Measurements from ENCODE around the gene DPP10.

DPP10 gene

DNA sequence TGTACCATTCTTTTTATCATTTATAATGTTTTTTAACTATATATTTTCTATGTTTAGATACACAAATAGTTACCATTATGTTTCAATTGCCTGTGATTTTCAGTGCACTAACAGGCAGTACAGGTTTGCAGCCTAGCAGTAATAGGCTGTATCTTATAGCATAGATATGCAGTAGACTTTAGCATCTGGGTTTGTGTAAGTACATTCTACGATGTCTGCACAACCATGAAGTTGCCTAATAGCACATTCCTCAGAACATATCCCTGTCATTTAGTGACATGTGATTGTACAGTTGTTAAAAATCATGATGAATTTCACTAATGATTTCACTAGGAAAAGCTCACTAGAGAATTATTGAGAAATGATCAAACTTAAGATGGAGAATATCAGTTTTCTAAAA, 884.6 kb downstream of the DPP10 start:
- no peak overlapping the region for H3K9ac ChIP-seq (ENCODE audit: low read length)
- H3K4me1 ChIP-seq (ENCODE audit: insufficient read depth, low read length, severe bottlenecking), result no peaks in the 10 kb centered on the region
- H2AFZ ChIP-seq (ENCODE audit: low read length), result no peak overlapping the region
- no peaks in the 10 kb centered on the region for H3K27me3 ChIP-seq (ENCODE audit: insufficient read depth, low read length)
- no peaks in the 10 kb centered on the region for H4K20me1 ChIP-seq (ENCODE audit: insufficient read depth, low read length)
- H3K27ac ChIP-seq (ENCODE audit: low read depth, low read length, poor library complexity, severe bottlenecking), result no peak overlapping the region
- H3K9me3 ChIP-seq (ENCODE audit: low read length), result no peaks in the 10 kb centered on the region
- no peak overlapping the region for H3K4me2 ChIP-seq (ENCODE audit: low read length)
- no peaks in the 10 kb centered on the region for H3K36me3 ChIP-seq (ENCODE audit: insufficient read depth, low read length)
- H3K9me2 ChIP-seq (ENCODE audit: low read depth, low read length), result no peaks in the 10 kb centered on the region
- TF ChIP-seq EZH2 (IDR thresholded peaks at IDR 0.05; ENCODE audit: borderline replicate concordance, low read length), result no peak
- H3K79me2 ChIP-seq (ENCODE audit: insufficient read depth, low read length), result no peaks in the 10 kb centered on the region
- no peaks in the 10 kb centered on the region for H3F3A ChIP-seq (ENCODE audit: insufficient read depth, low read length)
- H3K4me3 ChIP-seq (ENCODE audit: low read depth, low read length, poor library complexity, severe bottlenecking), result no peak overlapping the region

DNA sequence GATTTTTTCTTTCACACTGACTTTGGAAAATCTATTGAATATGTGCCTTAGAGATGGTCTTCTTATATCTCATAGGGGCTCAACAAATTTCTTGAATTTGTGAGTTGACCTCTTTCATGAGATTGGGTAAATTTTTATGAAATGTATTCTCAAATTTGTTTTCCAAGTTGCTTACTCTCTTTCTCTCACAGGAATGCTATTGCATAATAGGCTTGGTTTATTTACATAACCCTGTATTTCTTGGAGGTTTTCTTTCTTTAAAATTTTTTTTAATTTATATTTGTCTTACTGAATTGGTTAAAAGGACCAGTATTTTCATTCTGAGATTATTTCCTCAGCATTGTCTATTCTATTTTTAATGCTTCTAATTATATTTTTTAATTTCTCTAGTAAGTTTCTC, 917.1 kb downstream of the DPP10 start:
- no peaks in the 10 kb centered on the region for H3K79me2 ChIP-seq (ENCODE audit: insufficient read depth, low read length)
- no peak overlapping the region for H3K27ac ChIP-seq (ENCODE audit: low read depth, low read length, poor library complexity, severe bottlenecking)
- no peaks in the 10 kb centered on the region for H4K20me1 ChIP-seq (ENCODE audit: insufficient read depth, low read length)
- H3K4me2 ChIP-seq (ENCODE audit: low read length), result no peak overlapping the region
- TF ChIP-seq EZH2 (IDR thresholded peaks at IDR 0.05; ENCODE audit: borderline replicate concordance, low read length), result no peak
- TF ChIP-seq, protein P1, sequence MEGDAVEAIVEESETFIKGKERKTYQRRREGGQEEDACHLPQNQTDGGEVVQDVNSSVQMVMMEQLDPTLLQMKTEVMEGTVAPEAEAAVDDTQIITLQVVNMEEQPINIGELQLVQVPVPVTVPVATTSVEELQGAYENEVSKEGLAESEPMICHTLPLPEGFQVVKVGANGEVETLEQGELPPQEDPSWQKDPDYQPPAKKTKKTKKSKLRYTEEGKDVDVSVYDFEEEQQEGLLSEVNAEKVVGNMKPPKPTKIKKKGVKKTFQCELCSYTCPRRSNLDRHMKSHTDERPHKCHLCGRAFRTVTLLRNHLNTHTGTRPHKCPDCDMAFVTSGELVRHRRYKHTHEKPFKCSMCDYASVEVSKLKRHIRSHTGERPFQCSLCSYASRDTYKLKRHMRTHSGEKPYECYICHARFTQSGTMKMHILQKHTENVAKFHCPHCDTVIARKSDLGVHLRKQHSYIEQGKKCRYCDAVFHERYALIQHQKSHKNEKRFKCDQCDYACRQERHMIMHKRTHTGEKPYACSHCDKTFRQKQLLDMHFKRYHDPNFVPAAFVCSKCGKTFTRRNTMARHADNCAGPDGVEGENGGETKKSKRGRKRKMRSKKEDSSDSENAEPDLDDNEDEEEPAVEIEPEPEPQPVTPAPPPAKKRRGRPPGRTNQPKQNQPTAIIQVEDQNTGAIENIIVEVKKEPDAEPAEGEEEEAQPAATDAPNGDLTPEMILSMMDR (IDR thresholded peaks at IDR 0.05; ENCODE audit: low read length), result no peak
- no peaks in the 10 kb centered on the region for H3K27me3 ChIP-seq (ENCODE audit: insufficient read depth, low read length)
- no peaks in the 10 kb centered on the region for H3F3A ChIP-seq (ENCODE audit: insufficient read depth, low read length)
- no peaks in the 10 kb centered on the region for H3K9me3 ChIP-seq (ENCODE audit: low read length)
- H3K4me1 ChIP-seq (ENCODE audit: insufficient read depth, low read length, severe bottlenecking), result no peaks in the 10 kb centered on the region
- H3K4me3 ChIP-seq (ENCODE audit: low read depth, low read length, poor library complexity, severe bottlenecking), result no peak overlapping the region
- H3K36me3 ChIP-seq (ENCODE audit: insufficient read depth, low read length), result no peaks in the 10 kb centered on the region
- no peak overlapping the region for H2AFZ ChIP-seq (ENCODE audit: low read length)
- no peak overlapping the region for H3K9ac ChIP-seq (ENCODE audit: low read length)
- no peaks in the 10 kb centered on the region for H3K9me2 ChIP-seq (ENCODE audit: low read depth, low read length)

DNA sequence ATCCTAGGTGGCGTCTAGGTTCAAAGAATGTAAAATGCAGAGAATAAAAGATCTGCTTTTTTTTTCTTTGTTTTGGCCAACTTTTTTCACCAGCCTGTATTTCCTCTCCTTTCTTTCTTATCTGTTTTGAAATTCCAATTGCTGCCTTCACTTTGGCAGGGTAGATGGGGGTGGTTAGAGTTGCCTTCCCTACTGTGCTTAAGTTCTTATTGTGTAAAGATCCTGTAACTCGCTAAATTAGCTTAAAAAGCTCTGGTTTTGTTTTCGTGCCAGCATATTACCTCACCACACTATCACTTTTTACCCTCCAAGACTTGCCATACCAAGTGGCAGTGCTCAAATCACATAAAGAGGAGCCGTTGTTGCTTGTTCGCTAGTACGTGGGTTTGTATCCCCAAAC, 921.7 kb downstream of the DPP10 start:
- Histone ChIP-seq H3K9me3 (ENCODE audit: low read length) (no peaks in the 10 kb centered on the region), H3K9ac (ENCODE audit: low read length) (no peak overlapping the region), H3K4me3 (ENCODE audit: low read depth, low read length, poor library complexity, severe bottlenecking) (no peak overlapping the region), H3K9me2 (ENCODE audit: low read depth, low read length) (no peaks in the 10 kb centered on the region), H3K4me1 (ENCODE audit: insufficient read depth, low read length, severe bottlenecking) (no peaks in the 10 kb centered on the region), H3K27ac (ENCODE audit: low read depth, low read length, poor library complexity, severe bottlenecking) (no peak overlapping the region), H2AFZ (ENCODE audit: low read length) (no peak overlapping the region), H3F3A (ENCODE audit: insufficient read depth, low read length) (no peaks in the 10 kb centered on the region), H4K20me1 (ENCODE audit: insufficient read depth, low read length) (no peaks in the 10 kb centered on the region), H3K79me2 (ENCODE audit: insufficient read depth, low read length) (no peaks in the 10 kb centered on the region), H3K4me2 (ENCODE audit: low read length) (no peak overlapping the region), H3K27me3 (ENCODE audit: insufficient read depth, low read length) (no peaks in the 10 kb centered on the region), H3K36me3 (ENCODE audit: insufficient read depth, low read length) (no peaks in the 10 kb centered on the region)
- TF ChIP-seq, protein P1 (IDR thresholded peaks at IDR 0.05; ENCODE audit: low read length), result no peak
- no peak for TF ChIP-seq EZH2 (IDR thresholded peaks at IDR 0.05; ENCODE audit: borderline replicate concordance, low read length)

DNA sequence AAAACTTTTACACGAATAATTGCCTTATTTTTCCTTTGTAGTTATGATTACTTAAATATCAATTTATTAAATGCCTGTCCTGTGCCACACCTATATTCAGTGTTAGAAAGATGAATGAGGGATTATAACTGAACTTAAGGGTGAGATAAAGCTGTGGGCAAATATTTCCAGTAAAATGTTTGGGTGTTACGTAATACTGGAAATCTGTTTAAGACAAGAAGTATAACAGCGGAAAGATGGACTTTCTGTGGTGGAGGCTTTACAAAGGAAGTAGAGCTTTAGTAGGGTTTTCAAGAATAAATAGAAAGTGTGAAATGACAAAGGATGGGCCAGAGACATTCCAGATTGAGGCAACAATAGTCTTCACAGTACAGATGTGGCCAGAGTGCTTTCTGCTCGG, 927.0 kb downstream of the DPP10 start:
- Histone ChIP-seq H4K20me1 (ENCODE audit: insufficient read depth, low read length) (no peaks in the 10 kb centered on the region), H3K4me1 (ENCODE audit: insufficient read depth, low read length, severe bottlenecking) (no peaks in the 10 kb centered on the region)

More for the DNA sequence above, 927.0 kb downstream of the DPP10 start:
- no peak overlapping the region for H3K4me3 ChIP-seq (ENCODE audit: low read depth, low read length, poor library complexity, severe bottlenecking)
- no peak overlapping the region for H3K27ac ChIP-seq (ENCODE audit: low read depth, low read length, poor library complexity, severe bottlenecking)
- no peaks in the 10 kb centered on the region for H3K9me2 ChIP-seq (ENCODE audit: low read depth, low read length)
- no peak for TF ChIP-seq EZH2 (IDR thresholded peaks at IDR 0.05; ENCODE audit: borderline replicate concordance, low read length)
- TF ChIP-seq, protein P1 (IDR thresholded peaks at IDR 0.05; ENCODE audit: low read length), result no peak
- no peak overlapping the region for H3K9ac ChIP-seq (ENCODE audit: low read length)
- H2AFZ ChIP-seq (ENCODE audit: low read length), result no peak overlapping the region
- no peaks in the 10 kb centered on the region for H3K79me2 ChIP-seq (ENCODE audit: insufficient read depth, low read length)
- H3K4me2 ChIP-seq (ENCODE audit: low read length), result no peak overlapping the region
- H3F3A ChIP-seq (ENCODE audit: insufficient read depth, low read length), result no peaks in the 10 kb centered on the region
- no peaks in the 10 kb centered on the region for H3K9me3 ChIP-seq (ENCODE audit: low read length)
- H3K36me3 ChIP-seq (ENCODE audit: insufficient read depth, low read length), result no peaks in the 10 kb centered on the region
- no peaks in the 10 kb centered on the region for H3K27me3 ChIP-seq (ENCODE audit: insufficient read depth, low read length)

All from OCI-LY1 (cell line).